HG03060 (cell line): ENCODE data around the gene CSNK1G1.

Experiments used
- ATAC-seq: cut with Tn5 transposase; IDR thresholded peaks from one replicate; pipeline ENCODE4 v1.9.1; 2021; ENCODE audit warnings: low read depth, moderate number of reproducible peaks; ENCODE audit not compliant: unreplicated experiment

The CSNK1G1 gene

GRCh38 chr15:64209680-64210334 is 146.2 kb downstream of the CSNK1G1 start:
- no peak for ATAC-seq

- ATAC-seq, result no peak
Measured at GRCh38 chr15:64205202-64205601, 150.8 kb downstream of the CSNK1G1 start.

GRCh38 chr15:64197425-64197824 is 158.5 kb downstream of the CSNK1G1 start:
- no peak for ATAC-seq

GRCh38 chr15:64193971-64194370 is 162.0 kb downstream of the CSNK1G1 start:
- ATAC-seq, result no peak

GRCh38 chr15:64191971-64192830 is 163.8 kb downstream of the CSNK1G1 start:
- no peak for ATAC-seq

GRCh38 chr15:64187396-64188191 is 168.4 kb downstream of the CSNK1G1 start:
- no peak for ATAC-seq

GRCh38 chr15:64185146-64185911 is 170.6 kb downstream of the CSNK1G1 start:
- no peak for ATAC-seq

- no peak for ATAC-seq
Measured at GRCh38 chr15:64182859-64183370, 173.1 kb downstream of the CSNK1G1 start.

GRCh38 chr15:64180235-64180824 is 175.6 kb downstream of the CSNK1G1 start:
- ATAC-seq, result no peak

- ATAC-seq, result no peak
Measured at GRCh38 chr15:64166102-64166890, 189.7 kb downstream of the CSNK1G1 start.

- no peak for ATAC-seq
Measured at GRCh38 chr15:64164436-64164835, 191.5 kb downstream of the CSNK1G1 start.

GRCh38 chr15:64163659-64164362 is 192.2 kb downstream of the CSNK1G1 start:
- ATAC-seq, result no peak

GRCh38 chr15:64162869-64163658 is 192.9 kb downstream of the CSNK1G1 start, which contains the start of gene PPIB:
PPIB (minus strand) TSS chr15:64163022; CDS start chr15:64162986, 36 bp downstream.
- ATAC-seq, result peak; percentile 77

GRCh38 chr15:64162478-64162868 is 193.5 kb downstream of the CSNK1G1 start:
- ATAC-seq, result peak; percentile 11

- no peak for ATAC-seq
Measured at GRCh38 chr15:64161688-64162477, 194.1 kb downstream of the CSNK1G1 start.

GRCh38 chr15:64158363-64159134 is 197.4 kb downstream of the CSNK1G1 start:
- no peak for ATAC-seq
